ENCODE data around the gene FOXL1. TPM values are rescaled to one million over a fixed set of nuclear protein-coding genes. Genes with fewer than 3 reads are reported as not detected.

Gene FOXL1
- total RNA-seq, 4 donors from 2014 or later = under 0.01 to 3.2 (median 0.76) TPM; not detected in 1

- DNase-seq = no peak
- TF ChIP-seq, protein P1, sequence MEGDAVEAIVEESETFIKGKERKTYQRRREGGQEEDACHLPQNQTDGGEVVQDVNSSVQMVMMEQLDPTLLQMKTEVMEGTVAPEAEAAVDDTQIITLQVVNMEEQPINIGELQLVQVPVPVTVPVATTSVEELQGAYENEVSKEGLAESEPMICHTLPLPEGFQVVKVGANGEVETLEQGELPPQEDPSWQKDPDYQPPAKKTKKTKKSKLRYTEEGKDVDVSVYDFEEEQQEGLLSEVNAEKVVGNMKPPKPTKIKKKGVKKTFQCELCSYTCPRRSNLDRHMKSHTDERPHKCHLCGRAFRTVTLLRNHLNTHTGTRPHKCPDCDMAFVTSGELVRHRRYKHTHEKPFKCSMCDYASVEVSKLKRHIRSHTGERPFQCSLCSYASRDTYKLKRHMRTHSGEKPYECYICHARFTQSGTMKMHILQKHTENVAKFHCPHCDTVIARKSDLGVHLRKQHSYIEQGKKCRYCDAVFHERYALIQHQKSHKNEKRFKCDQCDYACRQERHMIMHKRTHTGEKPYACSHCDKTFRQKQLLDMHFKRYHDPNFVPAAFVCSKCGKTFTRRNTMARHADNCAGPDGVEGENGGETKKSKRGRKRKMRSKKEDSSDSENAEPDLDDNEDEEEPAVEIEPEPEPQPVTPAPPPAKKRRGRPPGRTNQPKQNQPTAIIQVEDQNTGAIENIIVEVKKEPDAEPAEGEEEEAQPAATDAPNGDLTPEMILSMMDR (IDR thresholded peaks at IDR 0.05) = no peak
- TF ChIP-seq POLR2A (IDR thresholded peaks at IDR 0.05) = no peak
- H3K36me3 ChIP-seq = no peaks in the 10 kb centered on the region
- no peaks in the 10 kb centered on the region for H3K9me3 ChIP-seq
- H3K4me3 ChIP-seq = no peak overlapping the region
- intact Hi-C loops (cut with DNase I; ENCODE audit: low total_unique reads) = no loop called here
- no peaks in the 10 kb centered on the region for H3K27me3 ChIP-seq
- H3K27ac ChIP-seq = no peak overlapping the region
- H3K4me1 ChIP-seq = no peaks in the 10 kb centered on the region
Observed at GRCh38 chr16:86622700-86623615, 44.6 kb downstream of the FOXL1 start.

GRCh38 chr16:86625029-86625428, 46.7 kb downstream of the FOXL1 start:
- Histone ChIP-seq H3K4me3 (no peak overlapping the region), H3K4me1 (no peaks in the 10 kb centered on the region), H3K9me3 (no peaks in the 10 kb centered on the region), H3K36me3 (no peaks in the 10 kb centered on the region), H3K27ac (no peak overlapping the region), H3K27me3 (no peaks in the 10 kb centered on the region)
- no peak for TF ChIP-seq POLR2A (IDR thresholded peaks at IDR 0.05)
- TF ChIP-seq, protein P1 (IDR thresholded peaks at IDR 0.05) = no peak
- intact Hi-C loops (cut with DNase I; ENCODE audit: low total_unique reads) = no loop called here
- DNase-seq = no peak

DNA sequence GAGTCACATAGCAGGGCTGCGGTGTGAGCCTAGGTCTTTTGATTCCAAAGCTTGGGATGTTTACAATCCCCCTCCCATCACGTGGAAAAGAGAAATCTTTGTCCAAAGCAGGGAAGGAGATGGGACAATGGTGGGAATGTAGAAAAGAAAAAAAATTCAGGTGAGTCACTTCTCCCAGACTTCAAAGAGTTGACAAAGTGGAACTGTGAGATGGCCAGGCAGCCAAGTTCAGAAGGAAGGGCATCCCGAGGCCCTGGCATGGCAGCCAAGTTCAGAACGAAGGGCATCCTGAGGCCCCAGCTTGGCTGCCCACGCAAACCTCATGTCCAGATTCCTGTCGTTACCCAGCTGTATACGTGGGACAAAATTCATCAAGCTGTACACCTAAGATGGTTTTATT, 47.5 kb downstream of the FOXL1 start:
- Histone ChIP-seq H3K27ac (no peak overlapping the region), H3K4me3 (no peak overlapping the region), H3K27me3 (no peaks in the 10 kb centered on the region), H3K9me3 (no peaks in the 10 kb centered on the region), H3K36me3 (no peaks in the 10 kb centered on the region), H3K4me1 (no peaks in the 10 kb centered on the region)
- TF ChIP-seq, protein P1 (IDR thresholded peaks at IDR 0.05) = no peak
- TF ChIP-seq POLR2A (IDR thresholded peaks at IDR 0.05) = no peak
- intact Hi-C loops (cut with DNase I; ENCODE audit: low total_unique reads) = no loop called here
- DNase-seq = no peak

DNA sequence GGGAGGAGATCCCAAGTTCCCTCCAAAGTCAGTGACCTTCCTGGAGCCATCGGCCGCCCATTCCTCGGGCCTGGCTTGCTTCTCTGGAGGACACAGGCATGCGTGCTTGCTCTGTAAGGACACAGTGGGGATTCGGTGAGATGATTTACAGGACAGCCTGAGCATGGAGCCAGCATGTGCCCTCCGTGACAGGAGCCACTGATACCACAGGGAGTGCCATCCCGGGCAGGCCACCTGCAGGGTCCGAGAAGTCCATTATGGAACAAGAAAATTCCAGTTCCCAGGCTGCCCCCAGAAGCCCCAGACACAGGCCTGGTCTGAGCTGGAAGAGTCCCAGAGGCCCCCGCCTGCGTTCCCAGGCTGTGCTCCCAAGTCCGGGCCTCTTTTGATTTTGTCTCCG, 47.9 kb downstream of the FOXL1 start:
- H3K4me1 ChIP-seq = no peaks in the 10 kb centered on the region
- no peak overlapping the region for H3K4me3 ChIP-seq
- H3K36me3 ChIP-seq = no peaks in the 10 kb centered on the region
- intact Hi-C loops (cut with DNase I; ENCODE audit: low total_unique reads) = no loop called here
- no peak for DNase-seq
- TF ChIP-seq, protein P1 (IDR thresholded peaks at IDR 0.05) = no peak
- TF ChIP-seq POLR2A (IDR thresholded peaks at IDR 0.05) = no peak
- H3K27me3 ChIP-seq = no peaks in the 10 kb centered on the region
- H3K27ac ChIP-seq = no peak overlapping the region
- no peaks in the 10 kb centered on the region for H3K9me3 ChIP-seq

DNA sequence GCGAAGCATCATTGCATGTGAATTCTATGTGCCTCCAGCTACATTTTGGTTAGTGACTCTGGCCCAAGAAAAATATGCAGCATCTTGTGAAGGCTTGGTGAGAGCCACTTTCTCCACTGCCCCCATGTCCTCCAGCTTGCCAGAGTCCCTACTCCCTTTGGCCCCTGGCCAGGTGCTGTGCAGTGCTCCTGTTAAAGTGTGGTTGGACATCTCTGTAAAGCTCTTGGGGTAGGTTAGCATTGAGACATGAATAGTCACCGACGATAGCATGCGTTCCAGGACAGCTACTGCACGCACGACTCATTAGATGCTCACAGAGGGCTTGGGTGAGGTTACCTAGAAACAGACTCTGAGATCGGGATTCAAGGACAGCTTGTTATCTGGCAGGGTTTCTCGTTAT, 48.6 kb downstream of the FOXL1 start:
- H3K27ac ChIP-seq = no peak overlapping the region
- intact Hi-C loops (cut with DNase I; ENCODE audit: low total_unique reads) = no loop called here
- no peaks in the 10 kb centered on the region for H3K4me1 ChIP-seq

More for the DNA sequence above, 48.6 kb downstream of the FOXL1 start:
- Histone ChIP-seq H3K4me3 (no peak overlapping the region), H3K9me3 (no peaks in the 10 kb centered on the region), H3K27me3 (no peaks in the 10 kb centered on the region), H3K36me3 (no peaks in the 10 kb centered on the region)
- TF ChIP-seq POLR2A (IDR thresholded peaks at IDR 0.05) = no peak
- TF ChIP-seq, protein P1 (IDR thresholded peaks at IDR 0.05) = no peak
- DNase-seq = no peak

Data from uterus (tissue), 4 donors.